Measurements from ENCODE around the gene SECTM1.

Gene SECTM1

DNA sequence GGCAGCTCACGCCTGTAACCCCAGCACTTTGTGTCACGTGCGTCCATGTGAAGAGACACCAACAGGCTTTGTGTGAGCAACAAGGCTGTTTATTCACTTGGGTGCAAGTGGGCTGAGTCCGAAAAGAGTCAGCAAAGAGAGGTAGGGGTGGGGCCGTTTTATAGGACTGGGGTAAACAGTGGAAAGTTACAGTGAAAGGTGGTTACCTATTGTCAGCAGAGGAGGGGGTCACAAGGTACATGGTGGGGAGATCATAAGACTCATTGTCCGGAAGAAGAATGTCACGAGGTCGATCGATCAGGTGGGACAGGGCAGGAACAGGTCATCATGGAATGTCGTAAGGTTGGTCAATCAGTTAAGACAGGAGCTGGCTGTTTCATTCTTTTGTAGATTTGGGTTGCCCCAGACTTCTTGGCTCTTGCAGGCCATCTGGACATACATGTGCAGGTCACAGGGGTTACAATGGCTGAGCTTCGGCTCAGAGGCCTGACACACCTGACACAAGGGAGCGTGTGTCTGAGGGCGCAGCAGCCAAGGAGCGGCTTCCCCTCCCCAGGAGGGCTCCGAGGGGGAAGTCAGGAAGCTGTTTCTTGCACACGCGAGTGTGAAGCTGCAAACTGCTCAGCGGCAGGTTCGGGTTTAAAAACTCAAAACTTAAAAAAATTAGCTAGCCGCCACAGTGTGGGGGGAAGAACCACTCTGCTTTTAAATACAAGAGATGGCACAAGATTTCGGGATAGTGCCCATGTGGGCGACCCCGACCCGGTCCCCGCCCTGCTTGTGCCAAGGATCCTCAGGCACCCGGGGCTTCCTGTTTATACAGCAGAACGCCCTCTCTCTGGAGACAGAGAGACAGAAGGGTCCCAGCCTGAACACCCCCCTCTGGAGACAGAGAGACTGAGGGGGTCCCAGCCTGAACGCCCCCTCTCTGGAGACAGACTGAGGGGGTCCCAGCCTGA lies 13.1 kb upstream of the SECTM1 start:
- no peak for DNase-seq

DNA sequence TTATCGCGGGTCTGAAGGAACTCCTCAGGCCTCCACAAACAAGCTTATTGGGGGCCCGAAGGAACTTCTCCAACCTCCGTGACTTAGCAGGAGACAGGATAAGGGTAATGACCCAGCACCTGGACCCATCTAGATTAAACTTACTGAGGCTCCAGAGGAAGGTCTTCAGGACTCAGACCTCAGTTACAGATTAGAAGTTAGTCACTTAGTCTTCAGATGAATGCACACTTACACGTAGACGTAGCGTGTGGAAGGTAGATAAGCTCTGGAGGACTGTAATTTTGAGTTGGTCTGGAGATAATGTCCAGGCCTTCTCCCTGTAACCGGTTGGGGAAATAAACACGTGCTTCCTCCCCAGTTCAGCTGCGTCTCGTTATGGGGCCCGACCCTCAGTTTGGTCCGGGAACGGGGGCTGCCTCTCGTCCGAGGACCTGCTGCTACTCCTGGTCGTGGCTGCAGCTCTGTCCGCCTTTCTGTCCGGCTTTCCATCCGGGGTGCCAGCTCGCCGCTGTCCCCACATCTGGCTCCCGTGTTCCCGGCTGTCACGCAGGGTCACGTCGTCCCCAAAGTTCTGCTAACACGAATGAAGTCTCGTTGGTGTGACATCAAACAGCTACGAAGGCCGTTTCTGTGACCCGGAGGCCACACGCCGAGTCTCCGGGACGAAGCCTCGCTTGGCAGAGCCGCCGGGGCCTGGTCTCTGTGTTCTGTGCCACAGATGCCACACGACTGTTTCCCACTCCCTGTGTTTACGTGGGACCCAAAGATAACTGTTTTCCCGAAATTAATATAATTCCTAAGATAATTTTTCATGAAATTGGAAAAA lies 11.8 kb upstream of the SECTM1 start:
- no peak for DNase-seq

DNA sequence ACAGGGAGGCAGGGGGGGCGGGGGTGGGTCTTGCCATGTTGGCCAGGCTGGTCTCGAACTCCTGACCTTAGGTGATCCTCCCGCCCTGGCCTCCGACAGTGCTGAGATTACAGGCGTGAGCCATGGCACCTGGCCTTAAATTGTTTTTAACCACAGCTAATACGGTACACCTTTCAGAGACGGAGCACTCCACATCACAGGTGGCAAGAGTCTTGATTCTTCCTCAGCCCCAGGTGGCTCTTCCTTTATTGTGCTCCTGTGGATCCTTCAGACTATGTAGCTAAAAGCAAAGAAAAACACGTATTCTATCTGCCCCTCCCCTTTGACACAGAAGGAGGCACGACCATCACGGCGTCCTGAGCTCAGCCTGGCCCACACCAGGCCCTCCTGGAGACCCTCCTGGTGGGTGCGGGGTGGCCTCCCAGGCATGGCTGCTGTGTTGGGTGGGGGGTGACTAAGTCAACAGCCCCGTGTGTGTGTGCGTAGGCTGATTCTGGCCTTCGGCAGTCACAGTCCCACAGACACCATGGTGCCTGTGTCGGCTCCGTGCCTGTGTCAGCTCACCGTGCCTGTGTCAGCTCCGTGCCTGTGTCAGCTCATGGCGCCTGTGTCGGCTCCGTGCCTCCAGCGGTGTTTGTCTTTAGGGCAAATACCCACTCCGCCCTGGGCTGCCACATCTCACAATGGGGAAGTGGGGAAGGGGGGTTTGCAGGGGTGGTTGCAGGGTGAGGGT lies 10.8 kb upstream of the SECTM1 start:
- no peak for DNase-seq

DNA sequence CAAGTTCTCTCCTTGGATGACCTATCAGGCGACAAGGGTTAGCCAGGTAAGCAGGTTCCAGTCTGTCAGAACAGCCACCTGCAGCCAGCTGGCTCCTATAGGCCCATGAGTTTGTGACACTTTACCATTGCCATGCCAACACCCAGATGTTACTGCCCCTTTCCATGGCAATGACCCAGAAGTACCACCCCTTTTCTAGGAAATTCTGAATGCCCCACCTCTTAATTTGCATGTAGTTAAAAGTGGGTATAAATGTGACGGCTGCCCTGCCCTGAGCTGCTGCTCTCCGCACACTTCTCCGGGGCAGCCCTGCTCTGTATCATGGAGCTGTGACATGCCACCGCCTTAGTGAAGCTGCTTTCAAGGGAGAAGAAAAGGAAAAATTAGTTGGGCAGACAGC lies 10.0 kb upstream of the SECTM1 start:
- no peak for DNase-seq

DNA sequence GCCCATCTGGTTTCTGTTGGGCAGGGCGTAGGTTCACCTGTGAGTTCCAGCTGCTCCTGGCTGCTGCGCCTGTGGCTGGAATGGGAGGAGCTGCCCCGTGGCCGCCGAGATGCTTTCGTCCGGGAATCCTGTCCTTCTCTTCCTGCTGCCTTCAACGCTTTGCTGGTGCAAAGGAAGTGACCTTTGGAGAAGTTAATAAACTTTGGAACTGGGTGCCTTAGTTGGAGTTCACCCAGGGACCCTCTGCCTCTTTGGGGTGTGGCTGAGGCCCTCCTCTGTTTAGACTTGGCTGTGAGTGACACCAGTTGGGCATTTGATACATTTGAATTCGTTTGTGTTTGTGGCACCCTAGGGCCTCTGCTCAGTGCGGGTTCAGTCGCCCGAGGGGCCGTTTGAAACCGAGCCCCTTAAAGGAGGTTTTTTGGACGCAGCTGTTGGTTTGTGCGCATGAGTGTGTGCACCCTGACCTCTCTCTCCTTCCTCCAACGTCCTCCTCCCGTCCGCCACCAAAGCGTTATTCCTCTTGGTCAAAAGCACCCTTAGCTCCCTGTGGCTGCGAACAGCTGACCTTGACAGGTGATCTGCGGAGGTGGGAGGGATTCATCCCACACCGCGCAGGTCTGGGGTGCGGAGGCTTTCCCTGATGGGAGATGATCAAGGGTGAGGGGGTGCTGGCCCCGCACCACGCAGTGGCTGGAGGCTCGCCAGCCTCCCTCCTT lies 9.0 kb upstream of the SECTM1 start:
- DNase-seq, result no peak

DNA sequence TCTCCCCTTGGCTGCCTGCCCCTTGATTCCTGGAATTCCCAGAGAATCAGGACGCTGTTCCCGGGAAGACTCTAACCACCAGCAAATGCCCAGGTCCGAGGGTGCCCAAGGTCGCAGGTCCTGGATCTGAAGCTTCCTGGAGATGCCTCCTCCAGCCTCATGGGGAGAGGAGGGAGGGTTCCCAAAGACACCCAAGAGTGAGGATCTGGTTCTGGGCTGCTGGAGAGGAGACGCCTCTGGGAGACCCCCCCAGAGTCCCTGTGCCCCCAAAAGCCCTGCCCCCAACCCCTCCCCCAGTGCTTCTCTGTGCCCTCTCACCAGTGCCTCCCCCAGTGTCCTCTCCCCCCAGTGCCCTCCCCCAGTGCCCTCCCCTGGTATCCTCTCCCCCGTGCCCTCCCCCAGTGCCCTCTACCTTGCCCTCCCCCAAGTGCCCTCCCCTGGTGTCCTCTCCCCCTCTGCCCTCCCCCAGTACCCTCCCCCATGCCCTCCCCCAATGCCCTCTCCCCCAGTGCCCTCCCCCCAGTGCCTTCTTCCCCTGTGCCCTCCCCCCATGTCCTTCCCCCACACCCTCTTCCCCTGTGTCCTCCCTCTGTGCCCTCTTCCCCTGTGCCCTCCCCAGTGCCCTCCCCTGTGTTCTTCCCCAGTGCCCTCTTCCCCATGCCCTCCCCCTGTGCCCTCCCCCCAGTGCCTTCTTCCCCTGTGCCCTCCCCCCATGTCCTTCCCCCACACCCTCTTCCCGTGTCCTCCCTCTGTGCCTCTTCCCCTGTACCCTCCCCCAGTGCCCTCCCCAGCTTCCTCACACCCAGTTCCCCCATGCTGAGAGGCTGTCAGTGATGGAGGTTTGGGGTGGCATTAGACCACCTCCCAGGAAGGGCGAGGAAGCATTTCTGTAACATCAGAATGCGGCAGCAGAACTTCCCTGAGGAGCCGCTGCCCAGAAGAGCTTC lies 6.3 kb upstream of the SECTM1 start:
- DNase-seq, result no peak

DNA sequence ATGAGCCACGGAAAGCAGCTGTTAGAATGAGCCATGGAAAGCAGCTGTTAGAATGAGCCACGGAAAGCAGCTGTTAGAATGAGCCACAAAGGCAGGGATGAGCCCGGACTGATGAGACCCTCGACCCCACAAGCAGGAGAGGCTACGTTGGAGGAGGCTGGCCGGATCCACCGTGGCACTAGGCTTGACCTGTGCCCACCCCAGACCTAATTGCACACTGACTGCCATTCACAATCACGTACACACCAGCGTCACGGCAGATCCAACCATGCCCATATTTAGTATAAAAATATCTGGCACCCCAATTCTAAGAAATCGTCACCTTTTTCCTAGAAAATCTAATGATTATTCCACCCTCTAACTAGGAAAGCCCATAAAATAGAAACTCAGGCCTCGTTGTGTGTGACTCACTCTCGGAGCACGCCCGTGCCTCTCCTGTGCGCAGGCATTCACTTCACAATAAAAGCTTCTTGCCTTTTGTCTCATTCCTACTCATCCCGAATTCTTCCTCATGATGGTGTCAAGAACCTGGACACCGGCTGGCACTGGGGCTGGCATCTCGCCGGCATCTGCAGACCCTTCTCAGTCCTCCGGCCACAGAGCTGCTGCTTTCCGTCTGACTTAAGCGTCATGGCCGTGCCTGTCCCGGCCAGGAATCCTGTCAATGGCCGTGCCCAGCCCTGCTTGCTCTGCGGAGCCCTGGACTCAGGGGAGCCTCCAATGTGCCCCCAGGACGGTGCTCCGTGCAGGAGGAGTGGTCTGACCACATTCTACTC lies 5.5 kb upstream of the SECTM1 start:
- DNase-seq, result no peak

DNA sequence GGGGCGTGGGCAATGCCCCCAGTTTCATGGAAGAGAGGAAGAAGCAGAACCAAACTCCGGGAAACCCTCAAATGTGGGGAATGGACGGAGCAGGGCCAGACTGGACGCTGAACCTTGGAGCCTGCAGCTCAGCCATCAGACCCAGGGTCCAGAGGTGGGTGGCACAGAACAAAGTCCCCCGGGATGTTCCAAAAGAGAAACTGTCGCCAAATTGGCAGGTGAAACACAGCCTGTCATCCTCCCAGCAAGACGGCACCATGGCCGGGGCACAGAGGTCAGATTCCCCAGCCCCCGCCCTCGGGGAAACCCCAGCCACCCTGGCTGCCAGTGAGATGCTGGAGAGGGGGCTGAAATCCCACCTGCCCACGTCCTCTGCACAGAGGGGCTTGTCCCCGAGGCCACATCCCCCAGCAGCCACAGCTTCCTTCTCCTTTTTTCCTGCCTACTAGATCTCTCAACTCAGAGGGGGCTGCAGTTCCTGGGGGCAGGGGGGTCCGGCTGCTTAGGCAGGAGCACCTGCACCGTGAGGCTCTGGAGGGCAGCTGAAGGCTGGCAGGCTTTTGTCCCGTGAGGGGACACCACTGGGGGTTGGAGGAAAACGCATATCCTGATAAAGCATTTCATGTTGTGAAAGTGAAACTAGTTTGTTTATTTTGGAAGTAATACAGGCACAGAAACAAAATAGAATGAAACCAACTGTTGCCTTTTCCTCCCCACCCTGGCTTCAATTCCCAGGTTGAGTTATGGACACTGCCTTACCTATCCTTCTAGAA lies 1.2 kb upstream of the SECTM1 start:
- peak; percentile 17 for DNase-seq

DNA sequence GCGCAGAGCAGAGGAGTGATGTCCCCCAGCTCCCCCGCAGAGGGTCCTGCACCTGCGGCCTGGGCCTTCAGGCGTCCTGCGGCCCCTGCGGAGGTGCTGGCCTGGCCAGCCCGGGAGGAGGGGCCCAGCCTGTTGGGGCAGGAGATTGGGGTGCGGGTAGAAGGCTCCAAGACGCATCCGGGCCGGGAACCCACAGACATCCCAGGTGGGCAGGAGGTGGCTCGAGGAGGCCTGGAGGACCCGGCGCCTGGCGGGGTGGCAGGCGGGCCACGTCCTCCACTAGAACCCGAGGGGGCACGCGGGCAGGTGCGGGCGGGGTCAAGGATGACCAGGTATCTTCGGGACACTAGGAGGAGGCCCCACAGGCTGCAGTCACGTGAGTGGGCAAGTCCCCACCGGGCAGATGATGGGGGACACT lies 647 bp upstream of the SECTM1 start:
- no peak for DNase-seq

DNA sequence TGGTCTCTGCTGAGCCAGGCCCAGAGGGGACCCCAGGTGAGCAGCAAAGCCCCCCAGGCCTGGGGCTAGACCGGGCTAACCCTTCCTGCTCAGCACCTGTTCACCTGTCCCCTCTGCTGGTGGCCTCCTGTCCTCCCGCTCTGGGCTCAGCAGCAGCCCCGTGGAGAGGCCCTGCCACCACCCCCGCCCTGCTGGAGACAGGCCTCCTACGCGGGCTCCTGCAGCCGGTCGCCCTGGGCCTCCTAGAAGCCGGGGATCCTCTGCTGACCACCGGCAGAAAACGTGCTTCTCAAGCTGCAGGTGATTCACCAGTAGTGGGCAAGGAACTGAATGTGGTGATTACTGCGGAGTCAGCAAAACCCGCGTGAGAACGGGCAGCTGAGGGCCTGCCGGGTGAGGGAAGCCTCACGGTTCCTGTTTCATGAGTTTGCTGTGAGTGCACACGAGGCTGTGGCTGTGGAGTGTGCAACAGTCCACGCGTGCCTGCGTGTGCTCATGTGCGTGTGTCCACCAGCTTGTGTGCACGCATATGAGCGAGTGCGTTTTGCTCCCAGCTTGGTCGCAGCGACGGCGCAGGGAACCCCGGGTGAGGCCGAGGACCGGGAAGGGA lies 792 bp downstream of the SECTM1 start:
- DNase-seq, result peak; percentile 36

DNA sequence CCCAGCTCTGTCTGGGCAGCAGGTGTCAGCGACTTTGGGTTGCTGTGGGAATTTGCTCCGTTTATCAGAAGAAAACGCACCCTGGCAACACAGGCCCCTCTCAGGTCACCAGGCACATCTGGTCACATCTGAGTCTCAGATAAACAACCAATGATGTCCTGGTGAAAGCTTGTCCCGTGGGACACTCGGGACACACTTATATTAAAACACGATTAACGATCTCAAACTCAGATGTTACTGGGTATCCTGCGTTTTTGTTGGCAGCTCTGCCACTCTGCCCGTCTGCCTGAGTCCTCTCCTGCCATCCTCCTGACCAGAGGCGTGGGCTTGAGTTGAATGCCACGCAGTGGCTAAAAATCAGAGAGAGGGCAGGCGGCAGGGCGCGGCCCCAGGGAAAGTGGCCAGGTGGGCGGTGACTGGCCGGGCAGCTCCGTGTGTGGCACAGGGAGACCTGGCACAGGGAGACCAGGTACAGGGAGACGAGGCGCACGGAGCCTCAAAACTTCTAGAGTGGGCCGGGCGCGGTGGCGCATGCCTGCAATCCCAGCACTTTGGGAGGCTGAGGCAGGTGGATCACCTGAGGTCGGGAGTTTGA lies 2.1 kb downstream of the SECTM1 start:
- no peak for DNase-seq

DNA sequence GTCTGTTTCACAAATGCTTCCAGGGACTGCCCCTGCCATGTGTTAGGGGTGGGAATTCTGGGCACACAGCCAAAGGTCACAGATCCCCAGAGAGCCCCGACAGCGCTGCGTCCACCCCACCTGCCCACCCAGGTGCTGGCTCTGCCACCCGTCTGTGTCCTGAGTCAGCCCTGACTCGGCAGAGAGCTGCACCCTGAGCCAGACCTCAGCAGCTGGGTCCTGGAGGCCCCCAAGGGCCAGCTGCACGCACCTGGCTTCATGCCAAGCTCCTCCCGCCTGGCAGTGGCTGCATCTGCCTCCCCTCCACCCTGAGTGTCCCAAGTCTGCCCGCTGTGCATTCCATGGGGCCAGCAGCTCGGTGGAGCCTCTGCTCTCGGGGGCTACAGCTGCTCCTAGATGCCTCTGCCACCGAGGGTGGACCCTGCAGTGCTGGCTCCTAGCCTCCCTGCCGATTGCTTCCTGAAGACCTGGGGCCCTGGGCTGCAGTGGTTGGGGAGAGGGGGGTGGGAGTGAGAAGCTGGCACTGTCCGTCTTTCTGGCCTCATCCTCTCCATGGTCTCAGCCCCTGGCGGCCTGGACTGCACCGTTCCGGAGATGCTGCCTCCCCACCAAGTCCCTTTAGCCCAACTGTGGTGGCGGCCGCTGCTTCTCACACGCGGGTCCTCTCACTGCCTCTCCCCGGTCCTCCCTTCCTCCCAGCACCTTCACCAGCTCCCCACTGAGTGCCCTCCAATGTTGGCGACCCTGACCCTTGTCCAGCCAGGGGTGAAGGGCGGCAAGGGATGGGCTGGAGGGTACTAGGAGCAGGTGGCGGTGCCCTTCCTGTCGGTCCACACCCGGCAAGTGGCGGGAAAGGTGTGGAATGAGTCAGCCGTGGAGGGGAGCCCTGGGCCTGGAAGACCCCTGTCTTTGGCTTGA lies 3.0 kb downstream of the SECTM1 start:
- DNase-seq, result no peak

DNA sequence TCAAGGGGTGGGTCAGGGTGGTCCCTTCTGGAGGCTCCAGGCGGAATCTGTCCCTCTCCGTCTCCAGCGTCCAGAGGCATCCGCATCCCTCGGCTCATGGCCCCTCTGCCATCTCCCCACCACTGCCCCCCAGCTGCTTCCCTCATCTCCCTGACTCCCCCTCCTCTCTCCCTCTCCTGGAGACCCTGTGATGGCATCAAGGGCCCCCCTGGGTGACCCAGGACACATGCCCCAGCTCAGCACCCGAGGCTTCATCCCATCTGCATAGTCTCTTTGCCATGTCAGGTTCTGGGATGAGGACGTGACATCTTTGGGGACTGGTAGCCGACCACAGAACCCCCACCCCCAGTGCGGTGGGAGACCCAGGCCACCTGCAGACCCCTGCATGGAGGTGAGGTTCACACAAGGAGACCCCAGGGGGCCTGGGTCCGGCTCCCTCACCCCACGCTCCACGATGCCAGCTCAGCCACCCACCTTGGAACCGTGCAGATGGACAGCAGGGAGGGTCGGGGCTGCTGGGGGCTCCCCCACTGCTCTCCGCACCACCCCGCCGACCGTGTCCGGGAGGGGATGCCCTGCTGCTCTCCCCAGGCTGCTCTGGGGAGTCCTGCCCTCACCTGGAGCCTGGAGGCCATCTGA lies 3.8 kb downstream of the SECTM1 start:
- no peak for DNase-seq

DNA sequence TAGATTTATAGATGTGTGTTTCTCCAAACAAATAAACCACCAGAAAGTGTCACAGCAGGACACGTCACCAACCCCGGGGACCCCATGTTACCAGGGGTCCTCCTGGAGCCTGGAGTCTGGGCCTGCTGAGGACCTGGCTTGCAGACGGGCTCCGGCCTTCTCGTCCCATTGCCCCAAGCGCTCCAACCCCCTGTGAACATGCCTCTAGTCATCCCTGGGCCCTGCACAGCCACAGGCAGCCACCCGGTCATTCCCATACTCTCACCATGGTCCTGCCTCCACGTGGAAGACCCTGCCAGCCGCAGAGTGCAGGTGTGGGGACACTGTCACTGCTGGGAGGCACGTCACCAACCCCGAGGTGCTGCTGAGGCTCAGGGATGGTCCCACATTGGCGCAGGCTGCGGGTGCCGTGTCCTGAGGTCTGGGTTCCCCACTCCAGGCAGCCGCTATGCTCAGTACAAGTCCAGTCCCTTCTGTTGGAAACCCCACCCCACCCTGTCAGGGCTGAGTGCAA lies 4.5 kb downstream of the SECTM1 start:
- DNase-seq, result no peak

DNA sequence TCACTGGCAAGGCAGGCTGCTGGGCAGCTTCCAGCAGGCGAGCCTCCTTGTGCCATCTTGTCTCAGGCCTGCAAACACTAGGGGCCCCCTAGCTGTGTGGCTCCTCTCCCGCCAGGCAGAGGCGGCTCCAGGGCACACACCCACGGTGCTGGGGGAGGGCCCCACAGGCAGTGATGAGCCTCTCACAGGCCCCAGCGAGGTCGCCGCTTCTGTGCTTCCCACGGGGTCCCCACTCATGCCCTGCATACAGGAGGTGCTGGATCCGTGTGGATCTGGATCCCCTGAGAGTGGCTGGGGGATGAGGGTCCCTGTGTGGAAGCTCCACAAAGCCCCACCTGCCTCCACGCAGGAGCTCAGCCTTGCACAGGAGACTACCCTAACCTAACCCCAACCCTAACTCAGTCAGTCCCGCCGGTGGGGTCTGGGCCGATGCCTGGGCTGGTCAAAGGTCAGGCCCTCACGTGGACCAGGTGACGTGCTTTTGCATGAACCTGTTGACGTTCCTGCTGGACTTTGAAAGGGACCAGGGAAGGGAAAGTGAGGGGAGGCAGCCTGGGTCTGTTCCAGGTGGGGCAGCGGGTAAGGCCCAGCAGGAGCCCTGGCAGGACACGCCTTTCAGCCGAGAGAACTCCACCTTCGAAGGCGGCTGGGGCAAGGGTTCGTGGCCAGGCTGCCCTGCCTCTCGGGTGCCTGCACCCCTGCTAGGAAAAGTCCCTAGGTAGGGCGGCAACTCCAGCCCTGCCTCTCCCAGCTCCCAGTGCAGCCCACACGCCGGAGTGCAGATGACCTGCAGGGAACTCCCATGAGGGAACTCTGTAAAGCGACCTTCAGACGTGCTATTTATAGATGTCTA lies 5.2 kb downstream of the SECTM1 start:
- no peak for DNase-seq

DNA sequence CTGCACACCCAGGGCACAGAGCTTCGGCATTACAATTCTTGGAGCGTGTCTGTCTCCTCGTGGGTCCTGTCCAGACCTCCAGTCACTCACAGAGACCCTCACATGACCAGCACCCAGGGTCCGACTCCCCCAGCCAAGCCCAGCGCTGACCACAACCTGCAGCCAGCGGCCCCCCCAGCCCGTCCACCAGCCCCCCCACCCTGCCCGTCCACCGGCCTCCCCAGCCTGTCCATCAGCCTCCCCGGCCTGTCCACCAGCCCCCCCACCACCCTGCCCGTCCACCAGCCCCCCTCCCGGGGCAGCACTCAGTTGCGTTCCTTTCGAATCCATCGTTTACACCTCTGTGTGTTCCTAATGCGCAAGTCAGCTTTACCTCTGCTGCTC lies 5.8 kb downstream of the SECTM1 start:
- DNase-seq, result no peak

All from activated naive CD4-positive, alpha-beta T cell treated with Interleukin-2 at 50 U/mL for 16 hours (primary cell).